T-helper 2 cell treated with Interferon-gamma antibody and Interleukin-4, amounts not matched to agents 100 ng/mL and 5 ng/mL, for 36 hours (primary cell): Measurements from ENCODE around the gene STAU1. TPM values are rescaled to one million over a fixed set of nuclear protein-coding genes. Genes with fewer than 3 reads are reported as not detected.
"Not testable (repeated sequence)": the region's sequence is repeated elsewhere in the genome, so short reads cannot be mapped to it uniquely, and the experiment has no call there.

Experiments
- intact Hi-C: fragments of 100-400 bp; cut with micrococcal nuclease; formaldehyde crosslinking; loops from one replicate; pipeline ENCODE4 v1.15.1; 2023
- total RNA-seq: library from RNA; stranded (reverse); gene quantifications from 2 replicates; pipeline ENCODE4 v1.2.3, GENCODE V29; 2022

STAU1 gene
- total RNA-seq, 1 donor from 2014 or later = 51.0 TPM

- intact Hi-C loops = no loop called here
These were observed 64.2 kb downstream of the STAU1 start for GRCh38 chr20:49123982-49124381.

- intact Hi-C loops = no loop called here
These were observed 65.2 kb downstream of the STAU1 start for GRCh38 chr20:49122920-49123319.

DNA sequence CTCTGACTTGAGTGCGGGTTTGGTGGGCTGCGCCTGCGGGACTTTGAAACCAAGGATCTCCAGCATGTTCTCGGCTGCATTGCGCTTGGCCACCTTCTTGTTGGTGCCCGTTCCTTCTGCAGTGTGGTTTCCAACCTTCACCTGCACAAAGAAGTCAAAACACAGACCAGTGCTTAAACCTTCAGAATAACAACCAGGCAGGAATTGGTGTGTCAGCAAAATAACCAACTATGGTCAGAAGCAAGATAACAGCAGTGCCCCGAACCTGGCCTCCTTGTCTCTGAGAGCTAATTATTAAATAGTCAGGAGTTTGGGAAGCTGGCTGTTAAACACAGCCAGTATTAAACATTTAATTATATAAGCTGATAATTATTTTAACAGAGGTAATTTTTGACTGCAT lies 68.1 kb downstream of the STAU1 start:
- intact Hi-C loops = no loop called here

DNA sequence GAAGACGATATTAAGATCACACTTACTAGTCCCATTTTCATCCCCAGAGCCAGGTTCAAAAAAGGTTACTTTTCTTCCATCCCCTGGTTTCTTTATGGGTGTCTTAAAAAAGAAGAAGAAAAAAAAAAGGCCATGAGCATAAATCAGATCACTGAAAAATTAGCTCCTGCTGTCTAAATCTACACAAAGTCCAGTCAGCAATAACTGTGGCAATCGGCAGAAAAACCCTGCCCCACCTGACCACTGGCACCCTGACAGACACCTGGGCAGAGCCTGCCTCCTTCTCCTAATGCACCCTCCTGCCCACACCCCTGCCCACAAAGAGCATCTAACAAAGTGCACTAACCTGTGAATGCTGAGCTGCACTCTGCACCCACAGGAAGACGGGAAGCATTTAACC lies 69.8 kb downstream of the STAU1 start:
- intact Hi-C loops = no loop called here

DNA sequence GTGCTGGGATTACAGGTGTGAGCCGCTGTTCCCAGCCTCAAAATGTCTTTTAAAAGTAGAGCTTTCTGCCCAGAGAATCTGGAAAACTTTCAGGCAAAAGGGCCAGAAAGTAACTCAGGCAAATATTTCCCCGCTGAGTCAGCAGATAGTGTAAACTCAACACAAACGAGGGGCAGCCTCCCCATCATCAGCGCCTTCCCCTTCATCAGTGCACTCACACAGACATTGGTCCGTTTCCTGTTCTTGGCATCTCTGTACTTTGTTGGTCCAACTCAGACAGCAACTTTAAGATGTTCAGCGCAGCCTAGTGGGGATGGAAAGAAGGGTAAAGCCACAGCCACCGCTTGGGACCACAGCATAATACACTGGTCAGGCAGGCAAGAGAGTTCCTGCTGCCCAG lies 72.6 kb downstream of the STAU1 start:
- intact Hi-C loops = no loop called here

GRCh38 chr20:49112596-49113274 lies 75.4 kb downstream of the STAU1 start:
- intact Hi-C loops = no loop called here

GRCh38 chr20:49110767-49111694 lies 77.1 kb downstream of the STAU1 start:
- intact Hi-C loops = no loop called here

- intact Hi-C loops = no loop called here
These were observed 81.8 kb downstream of the STAU1 start for GRCh38 chr20:49106328-49106727.

DNA sequence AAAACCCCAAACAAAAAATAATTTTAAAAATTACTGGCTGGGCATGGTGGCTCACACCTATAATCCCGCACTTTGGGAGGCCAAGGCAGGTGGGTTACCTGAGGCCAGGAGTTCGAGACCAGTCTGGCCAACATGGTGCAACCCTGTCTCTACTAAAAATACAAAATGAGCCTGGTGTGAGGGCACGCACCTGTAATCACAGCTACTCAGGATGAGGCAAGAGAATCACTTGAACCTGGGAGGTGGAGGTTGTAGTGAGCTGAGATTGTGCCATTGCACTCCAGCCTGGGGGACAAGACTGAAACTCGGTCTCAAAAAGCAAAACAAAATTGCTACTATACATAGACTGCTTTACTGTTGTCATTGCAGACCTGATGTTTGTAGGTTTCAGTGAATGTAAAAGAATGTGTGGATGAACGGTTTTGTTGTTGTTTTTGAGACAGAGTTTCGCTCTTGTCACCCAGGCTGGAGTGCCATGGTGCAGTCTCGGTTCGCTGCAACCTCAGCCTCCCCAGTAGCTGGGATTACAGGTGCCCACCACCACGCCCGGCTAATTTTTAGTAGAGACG lies 83.1 kb downstream of the STAU1 start:
- intact Hi-C loops = not testable (repeated sequence)

- intact Hi-C loops = no loop called here
These were observed 83.8 kb downstream of the STAU1 start for GRCh38 chr20:49104365-49104648.

DNA sequence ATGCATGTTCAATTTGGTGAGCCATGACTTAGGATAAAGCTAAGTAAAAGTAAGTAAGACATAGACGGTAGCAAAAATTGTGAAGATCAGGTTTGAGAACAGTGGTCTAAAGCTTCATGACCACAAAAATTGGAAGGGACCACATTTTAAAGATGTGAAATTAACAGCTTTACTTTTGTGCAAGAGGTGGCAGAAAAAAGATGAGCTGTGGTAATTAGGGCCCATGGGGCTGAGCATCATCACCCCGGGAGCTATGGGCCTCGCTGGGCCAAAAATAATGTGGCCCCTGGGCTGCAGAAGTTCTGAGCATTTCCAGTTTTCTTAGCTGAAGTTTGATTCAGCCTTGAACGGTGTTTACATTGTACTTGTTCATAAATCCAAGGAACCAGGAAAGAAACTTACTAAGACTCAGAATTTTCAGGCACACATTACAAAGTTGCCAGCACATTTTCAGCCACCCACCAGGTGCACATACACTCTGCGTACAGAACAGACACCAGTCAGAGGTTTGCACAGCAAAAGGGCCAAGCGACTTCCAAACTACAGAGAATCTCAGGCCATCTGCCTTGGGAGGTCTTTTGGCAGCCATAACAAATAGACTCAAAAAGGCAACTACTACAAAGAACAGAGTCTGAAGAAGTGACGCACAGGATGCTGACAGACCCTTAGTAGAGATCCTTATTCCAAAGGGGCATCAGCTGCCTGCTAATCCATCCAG lies 84.3 kb downstream of the STAU1 start:
- intact Hi-C loops = no loop called here

- intact Hi-C loops = no loop called here
These were observed 85.1 kb downstream of the STAU1 start for GRCh38 chr20:49103019-49103418.

GRCh38 chr20:49100972-49101371 lies 87.2 kb downstream of the STAU1 start:
- intact Hi-C loops = no loop called here

GRCh38 chr20:49100292-49100691 lies 87.8 kb downstream of the STAU1 start:
- intact Hi-C loops = not testable (repeated sequence)

DNA sequence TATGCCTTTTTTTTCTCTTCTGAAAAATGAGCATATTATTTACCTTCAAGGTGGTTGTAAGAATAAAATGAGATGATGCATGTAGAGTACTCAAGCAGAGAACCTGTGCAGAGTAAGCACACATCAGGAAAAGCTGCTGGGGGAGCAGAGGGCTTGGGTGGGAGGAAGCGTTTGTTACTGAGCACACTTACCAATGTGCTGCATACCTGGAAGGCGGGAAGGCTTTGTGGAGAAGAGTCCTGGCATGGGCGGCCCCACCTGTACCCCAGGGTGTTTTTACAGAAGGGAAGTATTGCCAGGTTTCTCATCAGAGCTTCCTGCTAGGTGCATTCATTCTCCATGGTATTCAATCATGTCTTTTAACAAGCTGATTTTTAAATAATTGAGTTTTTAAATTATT lies 89.1 kb downstream of the STAU1 start:
- intact Hi-C loops = no loop called here

- intact Hi-C loops = no loop called here
These were observed 90.0 kb downstream of the STAU1 start for GRCh38 chr20:49098136-49098535.

- intact Hi-C loops = no loop called here
These were observed 91.0 kb downstream of the STAU1 start for GRCh38 chr20:49097159-49097558.

- intact Hi-C loops = no loop called here
These were observed 91.9 kb downstream of the STAU1 start for GRCh38 chr20:49096203-49096730.

- intact Hi-C loops = no loop called here
These were observed 96.4 kb downstream of the STAU1 start for GRCh38 chr20:49091762-49092161.

- intact Hi-C loops = no loop called here
These were observed 97.0 kb downstream of the STAU1 start for GRCh38 chr20:49091104-49091503.

- intact Hi-C loops = not testable (repeated sequence)
These were observed 105.8 kb downstream of the STAU1 start for GRCh38 chr20:49082295-49082694.

DNA sequence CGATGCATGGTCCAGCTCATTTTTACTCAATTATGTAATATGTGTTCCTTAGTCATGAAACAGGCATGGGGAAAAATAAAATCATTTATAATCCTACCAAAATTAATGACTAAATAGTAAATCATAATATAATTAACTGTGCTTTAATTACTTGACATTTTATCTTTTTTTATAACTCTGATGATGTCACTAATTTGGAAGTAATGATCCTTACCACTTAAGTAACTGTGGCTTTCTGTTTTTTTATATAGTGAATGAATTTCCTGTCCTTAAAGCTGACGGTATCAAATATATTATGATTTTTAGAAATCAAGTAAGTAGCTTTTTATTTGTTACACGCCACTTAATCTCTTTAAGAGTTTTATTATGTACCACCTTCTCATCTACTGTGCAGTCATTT lies 109.8 kb downstream of the STAU1 start:
- intact Hi-C loops = no loop called here
